ENCODE measurements around the gene ZNF202.
"Not testable (repeated sequence)": the region's sequence is repeated elsewhere in the genome, so short reads cannot be mapped to it uniquely, and the experiment has no call there.

ZNF202 gene

GRCh38 chr11:123741159-123742030 lies at the start of gene ZNF202:
Gene ZNF202 (minus strand): TSS chr11:123741660. CDS start chr11:123730888, 10,772 bp downstream.
- peak; percentile 94 for DNase-seq

GRCh38 chr11:123783536-123783935 lies 42.1 kb upstream of the ZNF202 start:
- no peak for DNase-seq

GRCh38 chr11:123778511-123778910 lies 37.1 kb upstream of the ZNF202 start:
- DNase-seq, result no peak

- DNase-seq, result no peak
Observed at GRCh38 chr11:123775715-123776549, 34.5 kb upstream of the ZNF202 start.

GRCh38 chr11:123775289-123775688 lies 33.8 kb upstream of the ZNF202 start:
- DNase-seq, result no peak

GRCh38 chr11:123773959-123774358 lies 32.5 kb upstream of the ZNF202 start:
- no peak for DNase-seq

GRCh38 chr11:123773026-123773425 lies 31.6 kb upstream of the ZNF202 start:
- no peak for DNase-seq

GRCh38 chr11:123771664-123772063 lies 30.2 kb upstream of the ZNF202 start:
- no peak for DNase-seq

GRCh38 chr11:123770712-123771111 lies 29.3 kb upstream of the ZNF202 start:
- no peak for DNase-seq

GRCh38 chr11:123765601-123766000 lies 24.1 kb upstream of the ZNF202 start:
- no peak for DNase-seq

- no peak for DNase-seq
Observed at GRCh38 chr11:123762422-123762821, 21.0 kb upstream of the ZNF202 start.

- no peak for DNase-seq
Observed at GRCh38 chr11:123760894-123761293, 19.4 kb upstream of the ZNF202 start.

- no peak for DNase-seq
Observed at GRCh38 chr11:123757976-123758375, 16.5 kb upstream of the ZNF202 start.

GRCh38 chr11:123755813-123756212 lies 14.4 kb upstream of the ZNF202 start:
- DNase-seq, result no peak

GRCh38 chr11:123755344-123755743 lies 13.9 kb upstream of the ZNF202 start:
- no peak for DNase-seq

GRCh38 chr11:123754101-123754568 lies 12.7 kb upstream of the ZNF202 start, which contains the start of gene OR6X1:
Gene OR6X1 (minus strand): TSS chr11:123754518. CDS start chr11:123754518, 0 bp downstream.
- no peak for DNase-seq

- no peak for DNase-seq
Observed at GRCh38 chr11:123753110-123753509, 11.7 kb upstream of the ZNF202 start.

GRCh38 chr11:123751781-123752180 lies 10.3 kb upstream of the ZNF202 start:
- DNase-seq, result no peak

GRCh38 chr11:123748349-123748748 lies 6.9 kb upstream of the ZNF202 start:
- DNase-seq, result not testable (repeated sequence)

GRCh38 chr11:123745764-123746451 lies 4.4 kb upstream of the ZNF202 start:
- DNase-seq, result no peak

GRCh38 chr11:123742724-123743120 lies 1.3 kb upstream of the ZNF202 start:
- DNase-seq, result no peak

- DNase-seq, result peak; percentile 11
Observed at GRCh38 chr11:123742031-123742723, 717 bp upstream of the ZNF202 start.
